Vagina (tissue), 2 donors: ENCODE results near the gene PRKAR1B. TPM values are rescaled to one million over a fixed set of nuclear protein-coding genes. Genes with fewer than 3 reads are reported as not detected.

ENCODE experiments used
- DNase-seq, 2 donors: peaks; one replicate each; pipeline ENCODE4 v3.0.0-alpha.2; 2017; ENCODE audit errors: extremely low spot score in 2 of 2
- H3K27ac ChIP-seq: fragments of 200-600 bp; sonication (generic); one replicate; pipeline ENCODE4 v1.5.1; 2019
- H3K27me3 ChIP-seq: fragments of 200-600 bp; sonication (generic); one replicate; pipeline ENCODE4 v1.5.1; 2019
- H3K36me3 ChIP-seq, 2 donors: fragments of 200-600 bp; sonication (generic); one replicate each; pipeline ENCODE4 v1.5.1; 2017 to 2019
- H3K4me1 ChIP-seq: fragments of 200-600 bp; sonication (generic); one replicate; pipeline ENCODE4 v1.5.1; 2019
- H3K4me3 ChIP-seq, 2 donors: fragments of 200-600 bp; sonication (generic); 1 replicate in 1 of 2; 2 replicates in 1 of 2; pipeline ENCODE4 v1.5.1; 2016 to 2019
- H3K9me3 ChIP-seq: fragments of 200-600 bp; sonication (generic); one replicate; pipeline ENCODE4 v1.5.1; 2019
- CTCF ChIP-seq, 3 experiments: fragments of 450-650 bp in 2 of 3; fragments of 200-600 bp in 1 of 3; sonication (generic) in 1 of 3; IDR thresholded peaks; one replicate each; pipeline ENCODE4 v1.5.1; 2017 to 2019; ENCODE audit warnings: antibody characterized with exemption in 3 of 3, mild to moderate bottlenecking in 2 of 3, moderate library complexity in 2 of 3
- POLR2A ChIP-seq, 2 donors: fragments of 450-650 bp; IDR thresholded peaks; one replicate each; pipeline ENCODE4 v1.6.1; 2017; ENCODE audit warnings: antibody characterized with exemption in 2 of 2, mild to moderate bottlenecking in 2 of 2, moderate library complexity in 2 of 2
- POLR2AphosphoS5 ChIP-seq, 2 donors: sonication (generic); formaldehyde crosslinking; IDR thresholded peaks; one replicate each; pipeline ENCODE4 v1.9.0; 2017; ENCODE audit warnings: antibody characterized with exemption in 2 of 2, mild to moderate bottlenecking in 2 of 2, low read depth in 1 of 2; ENCODE audit not compliant: insufficient read depth in 1 of 2
- intact Hi-C: fragments of 100-400 bp; cut with DNase I; formaldehyde crosslinking; loops from one replicate; pipeline ENCODE4 v1.15.1; 2023
- total RNA-seq: library from RNA; depleted of rRNA; stranded (reverse); fragments of >200 nt; gene quantifications from one replicate; pipeline ENCODE4 v1.2.3, GENCODE V29; 2016

Gene PRKAR1B
- total RNA-seq, 1 donor from 2014 or later, result 31.4 TPM

GRCh38 chr7:625376-625971 lies 101.6 kb downstream of the PRKAR1B start:
- TF ChIP-seq POLR2A (IDR thresholded peaks at IDR 0.05) (no peak), POLR2AphosphoS5 (IDR thresholded peaks at IDR 0.05; ENCODE audit: insufficient read depth in 1 of 2, low read depth in 1 of 2) (no peak), CTCF (IDR thresholded peaks at IDR 0.05) (no peak)
- no peaks in the 10 kb centered on the region for H3K4me1 ChIP-seq
- H3K27me3 ChIP-seq, result no peaks in the 10 kb centered on the region
- H3K4me3 ChIP-seq, result no peak overlapping the region
- no peak for DNase-seq
- H3K36me3 ChIP-seq, result no peaks in the 10 kb centered on the region
- H3K9me3 ChIP-seq, result no peaks in the 10 kb centered on the region
- intact Hi-C loops, result loop anchor here (10.0 kb wide), 1 partner anchor 301 kb away; no protein-coding TSS in a partner anchor
- H3K27ac ChIP-seq, result no peak overlapping the region

- intact Hi-C loops, result loop anchor here (10.0 kb wide), 1 partner anchor 299 kb away; no protein-coding TSS in a partner anchor
- Histone ChIP-seq H3K27ac (no peak overlapping the region), H3K36me3 (no peaks in the 10 kb centered on the region), H3K4me3 (no peak overlapping the region), H3K4me1 (no peaks in the 10 kb centered on the region), H3K9me3 (no peaks in the 10 kb centered on the region), H3K27me3 (no peaks in the 10 kb centered on the region)
- TF ChIP-seq POLR2A (IDR thresholded peaks at IDR 0.05) (no peak), CTCF (IDR thresholded peaks at IDR 0.05) (no peak), POLR2AphosphoS5 (IDR thresholded peaks at IDR 0.05; ENCODE audit: insufficient read depth in 1 of 2, low read depth in 1 of 2) (no peak)
- DNase-seq, result peak in 1 of 2 donors; percentile 91
These were observed 103.6 kb downstream of the PRKAR1B start for GRCh38 chr7:623464-623863.

GRCh38 chr7:621572-622285 lies 105.4 kb downstream of the PRKAR1B start:
- Histone ChIP-seq H3K4me1 (no peaks in the 10 kb centered on the region), H3K27me3 (no peaks in the 10 kb centered on the region), H3K9me3 (no peaks in the 10 kb centered on the region), H3K36me3 (no peaks in the 10 kb centered on the region), H3K4me3 (no peak overlapping the region), H3K27ac (no peak overlapping the region)
- intact Hi-C loops, result loop anchor here (10.0 kb wide), 1 partner anchor 297 kb away; no protein-coding TSS in a partner anchor
- no peak for TF ChIP-seq POLR2A (IDR thresholded peaks at IDR 0.05)
- TF ChIP-seq POLR2AphosphoS5 (IDR thresholded peaks at IDR 0.05; ENCODE audit: insufficient read depth in 1 of 2, low read depth in 1 of 2), result no peak
- DNase-seq, result peak in 1 of 2 donors; percentile 89

GRCh38 chr7:620885-621284 lies 106.2 kb downstream of the PRKAR1B start:
- intact Hi-C loops, result loop anchor here (10.0 kb wide), 1 partner anchor 296 kb away; no protein-coding TSS in a partner anchor
- no peak for DNase-seq
- Histone ChIP-seq H3K9me3 (no peaks in the 10 kb centered on the region), H3K4me3 (no peak overlapping the region), H3K36me3 (no peaks in the 10 kb centered on the region), H3K27me3 (no peaks in the 10 kb centered on the region), H3K27ac (no peak overlapping the region), H3K4me1 (no peaks in the 10 kb centered on the region)
- no peak for TF ChIP-seq CTCF (IDR thresholded peaks at IDR 0.05)
- TF ChIP-seq POLR2A (IDR thresholded peaks at IDR 0.05), result no peak
- TF ChIP-seq POLR2AphosphoS5 (IDR thresholded peaks at IDR 0.05; ENCODE audit: insufficient read depth in 1 of 2, low read depth in 1 of 2), result no peak

GRCh38 chr7:620056-620455 lies 107.0 kb downstream of the PRKAR1B start:
- H3K4me3 ChIP-seq, result no peak overlapping the region
- no peak overlapping the region for H3K27ac ChIP-seq
- peak in 1 of 2 donors; percentile 82 for TF ChIP-seq POLR2AphosphoS5 (IDR thresholded peaks at IDR 0.05; ENCODE audit: insufficient read depth in 1 of 2, low read depth in 1 of 2)
- no peak for TF ChIP-seq CTCF (IDR thresholded peaks at IDR 0.05)
- no peak for DNase-seq
- no peaks in the 10 kb centered on the region for H3K36me3 ChIP-seq
- H3K9me3 ChIP-seq, result no peaks in the 10 kb centered on the region
- intact Hi-C loops, result loop anchor here (10.0 kb wide), 1 partner anchor 295 kb away; no protein-coding TSS in a partner anchor
- no peaks in the 10 kb centered on the region for H3K27me3 ChIP-seq
- H3K4me1 ChIP-seq, result no peaks in the 10 kb centered on the region
